ENCODE results near the gene SKI.

DNA sequence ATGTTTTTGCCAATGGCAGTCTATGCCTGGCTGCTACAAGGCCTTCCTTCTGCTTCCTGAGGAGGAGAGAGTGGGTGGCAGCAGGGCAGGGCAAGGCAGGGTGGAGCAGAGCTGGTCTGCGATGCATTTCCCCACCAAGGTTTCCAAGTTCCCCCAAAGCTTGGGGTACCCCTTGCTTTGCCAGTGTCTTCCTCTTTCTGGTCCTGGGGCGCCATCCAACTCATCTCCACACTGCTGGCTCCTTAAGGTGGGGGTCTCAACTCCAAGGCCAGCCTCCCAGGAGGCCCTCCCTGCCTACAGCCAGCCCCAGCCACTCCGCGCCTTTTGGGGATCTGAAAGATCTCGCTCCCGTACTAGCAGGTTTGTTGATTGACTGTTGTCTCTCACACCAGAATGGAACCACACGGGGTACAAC, 3.9 kb upstream of the SKI start:
- TF ChIP-seq, protein P1, sequence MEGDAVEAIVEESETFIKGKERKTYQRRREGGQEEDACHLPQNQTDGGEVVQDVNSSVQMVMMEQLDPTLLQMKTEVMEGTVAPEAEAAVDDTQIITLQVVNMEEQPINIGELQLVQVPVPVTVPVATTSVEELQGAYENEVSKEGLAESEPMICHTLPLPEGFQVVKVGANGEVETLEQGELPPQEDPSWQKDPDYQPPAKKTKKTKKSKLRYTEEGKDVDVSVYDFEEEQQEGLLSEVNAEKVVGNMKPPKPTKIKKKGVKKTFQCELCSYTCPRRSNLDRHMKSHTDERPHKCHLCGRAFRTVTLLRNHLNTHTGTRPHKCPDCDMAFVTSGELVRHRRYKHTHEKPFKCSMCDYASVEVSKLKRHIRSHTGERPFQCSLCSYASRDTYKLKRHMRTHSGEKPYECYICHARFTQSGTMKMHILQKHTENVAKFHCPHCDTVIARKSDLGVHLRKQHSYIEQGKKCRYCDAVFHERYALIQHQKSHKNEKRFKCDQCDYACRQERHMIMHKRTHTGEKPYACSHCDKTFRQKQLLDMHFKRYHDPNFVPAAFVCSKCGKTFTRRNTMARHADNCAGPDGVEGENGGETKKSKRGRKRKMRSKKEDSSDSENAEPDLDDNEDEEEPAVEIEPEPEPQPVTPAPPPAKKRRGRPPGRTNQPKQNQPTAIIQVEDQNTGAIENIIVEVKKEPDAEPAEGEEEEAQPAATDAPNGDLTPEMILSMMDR (IDR thresholded peaks at IDR 0.05) = no peak
- TF ChIP-seq EZH2 (IDR thresholded peaks at IDR 0.05; ENCODE audit: borderline replicate concordance, insufficient read depth, low read depth, low read length, poor library complexity, severe bottlenecking) = no peak

Data from B cell (primary cell).